T-cell (primary cell): ENCODE results near the gene AVP. TPM values are rescaled to one million over a fixed set of nuclear protein-coding genes. Genes with fewer than 3 reads are reported as not detected.
"Not testable (repeated sequence)": the region's sequence is repeated elsewhere in the genome, so short reads cannot be mapped to it uniquely, and the experiment has no call there.

Experiments
- ATAC-seq, 4 experiments: fragments of 200-7000 bp in 3 of 4; fragments of 150-1000 bp in 1 of 4; cut with Tn5 transposase; replicated peaks in 1 of 4; 1 replicate in 3 of 4; 2 replicates in 1 of 4; pipeline ENCODE4 v1.10.0; 2021; ENCODE audit warnings: moderate library complexity in 3 of 4, mild to moderate bottlenecking in 2 of 4, moderate number of reproducible peaks in 1 of 4
- CTCF ChIA-PET, 2 donors: fragments of 300-600 bp; sonication (Branson Sonifier 250); formaldehyde crosslinking; loops; one replicate each; lab custom pipeline; 2022; ENCODE audit warnings: antibody characterized with exemption in 2 of 2; lab: Charles Lee
- POLR2A ChIA-PET, 2 donors: fragments of 300-600 bp; sonication (Branson Sonifier 250); formaldehyde crosslinking; loops; one replicate each; lab custom pipeline; 2022; ENCODE audit warnings: antibody characterized with exemption in 2 of 2; lab: Charles Lee
- DNase-seq, 35 experiments: peaks; one replicate each; pipeline versions ENCODE4 v3.0.0 to v3.0.0-alpha.2; 2013 to 2023
- H3K27ac ChIP-seq: one replicate; pipeline ENCODE4 v1.5.1; 2013; ENCODE audit warnings: low read length
- H3K27me3 ChIP-seq, 2 experiments: replicated peaks in 1 of 2; 1 replicate in 1 of 2; 2 replicates in 1 of 2; pipeline versions ENCODE4 v1.6.1 to v1.7.0; 2013; ENCODE audit warnings: low read length in 1 of 2, mixed read lengths in 1 of 2; ENCODE audit not compliant: control insufficient read depth in 2 of 2, insufficient read depth in 2 of 2; ENCODE audit errors: extremely low read depth in 1 of 2
- H3K36me3 ChIP-seq, 2 donors: 1 replicate in 1 of 2; 2 replicates in 1 of 2; pipeline versions ENCODE4 v1.6.1 to v1.7.0; 2013; ENCODE audit warnings: low read length in 1 of 2; ENCODE audit not compliant: control insufficient read depth in 2 of 2, insufficient read depth in 1 of 2; ENCODE audit errors: extremely low read depth in 1 of 2
- H3K4me1 ChIP-seq, 2 experiments: 1 replicate in 1 of 2; 2 replicates in 1 of 2; pipeline versions ENCODE4 v1.6.1 to v1.7.0; 2013; ENCODE audit warnings: low read length in 2 of 2, mixed read lengths in 1 of 2; ENCODE audit not compliant: insufficient read depth in 2 of 2, control insufficient read depth in 1 of 2; ENCODE audit errors: extremely low read depth in 1 of 2
- H3K4me3 ChIP-seq, 2 donors: 1 replicate in 1 of 2; 2 replicates in 1 of 2; pipeline versions ENCODE4 v1.5.1 to v1.7.0; 2013; ENCODE audit warnings: mild to moderate bottlenecking in 2 of 2, low read length in 1 of 2, moderate library complexity in 1 of 2; ENCODE audit not compliant: control insufficient read depth in 1 of 2; ENCODE audit errors: extremely low read depth in 1 of 2
- H3K9me3 ChIP-seq: 2 replicates; pipeline ENCODE4 v1.7.0; 2013
- H3K27ac Mint-ChIP-seq, 2 donors: one replicate each; pipeline ENCODE4 v1.8.0; 2020 to 2021; ENCODE audit warnings: mild to moderate bottlenecking in 2 of 2, mixed read lengths in 2 of 2
- H3K27me3 Mint-ChIP-seq, 2 donors: one replicate each; pipeline ENCODE4 v1.8.0; 2021 to 2022; ENCODE audit warnings: mixed read lengths in 2 of 2
- H3K36me3 Mint-ChIP-seq: one replicate; pipeline ENCODE4 v1.8.0; 2021; ENCODE audit warnings: mixed read lengths
- H3K4me1 Mint-ChIP-seq, 3 donors: one replicate each; pipeline ENCODE4 v1.8.0; 2020 to 2022; ENCODE audit warnings: mixed read lengths in 3 of 3, mild to moderate bottlenecking in 1 of 3
- H3K4me3 Mint-ChIP-seq, 3 donors: one replicate each; pipeline ENCODE4 v1.8.0; 2020 to 2022; ENCODE audit warnings: mild to moderate bottlenecking in 3 of 3, mixed read lengths in 3 of 3, moderate library complexity in 3 of 3
- H3K9me3 Mint-ChIP-seq, 3 donors: one replicate each; pipeline ENCODE4 v1.8.0; 2020 to 2022; ENCODE audit warnings: mixed read lengths in 3 of 3
- WGBS: methylation state at CpG from one replicate; pipeline ENCODE4 v1.1.5; 2013; ENCODE audit warnings: missing lambda C conversion rate; ENCODE audit not compliant: insufficient coverage; 5-methylcytosine and 5-hydroxymethylcytosine counted together
- total RNA-seq, 35 experiments: library from RNA in 6 of 35; stranded (reverse) in 6 of 35; fragments of 120-200 nt in 1 of 35; gene quantifications; one replicate each; pipeline versions ENCODE4 v1.2.1 to v1.2.4 and lab custom pipeline; 2013 to 2026

AVP gene
- total RNA-seq, 5 donors from 2014 or later (not counting 1 experiment from before 2014, with no cell fraction given) = 0.44 to 1.6 (median 0.59) TPM; not detected in 2

- WGBS = 100% methylated on average over 1 of the region's 1 CpG
- H3K27me3 Mint-ChIP-seq = no peaks in the 10 kb centered on the region
- Histone ChIP-seq H3K4me3 (no peak overlapping the region), H3K27ac (no peak overlapping the region), H3K36me3 (peaks cover 0 to 10% of the 10 kb centered on the region in 2 donors), H3K27me3 (no peaks in the 10 kb centered on the region), H3K9me3 (no peaks in the 10 kb centered on the region), H3K4me1 (peaks cover 13 to 19% of the 10 kb centered on the region in 2 experiments)
- H3K4me3 Mint-ChIP-seq = no peak overlapping the region
- ChIA-PET CTCF (no interaction called here), POLR2A (interaction anchor here in 1 of 2 donors (0.7 kb wide), 1 partner anchor 48 kb away, joined by 3 read pairs; no protein-coding TSS in a partner anchor)
- H3K27ac Mint-ChIP-seq = peak overlapping the region in 1 of 2 donors; percentile 11
- peaks cover 0 to 3% (median 0%) of the 10 kb centered on the region in 3 donors for H3K9me3 Mint-ChIP-seq
- peaks cover 22% of the 10 kb centered on the region for H3K36me3 Mint-ChIP-seq
- H3K4me1 Mint-ChIP-seq = peaks cover 24 to 30% (median 26%) of the 10 kb centered on the region in 3 donors
- DNase-seq (no peak), ATAC-seq (no peak)
Observed at GRCh38 chr20:3126527-3126859, 42.0 kb upstream of the AVP start.

- Mint-ChIP-seq H3K4me1 (peaks cover 29 to 35% (median 32%) of the 10 kb centered on the region in 3 donors), H3K27ac (peak overlapping the region in 1 of 2 donors; percentile 16), H3K36me3 (peaks cover 26% of the 10 kb centered on the region)
- not testable (repeated sequence) for H3K27me3 Mint-ChIP-seq, H3K4me3 ChIP-seq, H3K27me3 ChIP-seq, H3K4me3 Mint-ChIP-seq, DNase-seq, H3K27ac ChIP-seq, H3K9me3 Mint-ChIP-seq, ATAC-seq, H3K9me3 ChIP-seq
- Histone ChIP-seq H3K36me3 (peaks cover 0 to 10% of the 10 kb centered on the region in 2 donors), H3K4me1 (peaks cover 18 to 25% of the 10 kb centered on the region in 2 experiments)
- 97% methylated on average over 11 of the region's 25 CpGs for WGBS
- ChIA-PET CTCF (interaction anchor here in 1 of 2 donors (0.6 kb wide), 1 partner anchor 9 kb away, joined by 3 read pairs; no protein-coding TSS in a partner anchor), POLR2A (interaction anchor here in 1 of 2 donors (0.7 kb wide), 1 partner anchor 49 kb away, joined by 3 read pairs; no protein-coding TSS in a partner anchor)
Observed at GRCh38 chr20:3125776-3126526, 41.4 kb upstream of the AVP start.

DNA sequence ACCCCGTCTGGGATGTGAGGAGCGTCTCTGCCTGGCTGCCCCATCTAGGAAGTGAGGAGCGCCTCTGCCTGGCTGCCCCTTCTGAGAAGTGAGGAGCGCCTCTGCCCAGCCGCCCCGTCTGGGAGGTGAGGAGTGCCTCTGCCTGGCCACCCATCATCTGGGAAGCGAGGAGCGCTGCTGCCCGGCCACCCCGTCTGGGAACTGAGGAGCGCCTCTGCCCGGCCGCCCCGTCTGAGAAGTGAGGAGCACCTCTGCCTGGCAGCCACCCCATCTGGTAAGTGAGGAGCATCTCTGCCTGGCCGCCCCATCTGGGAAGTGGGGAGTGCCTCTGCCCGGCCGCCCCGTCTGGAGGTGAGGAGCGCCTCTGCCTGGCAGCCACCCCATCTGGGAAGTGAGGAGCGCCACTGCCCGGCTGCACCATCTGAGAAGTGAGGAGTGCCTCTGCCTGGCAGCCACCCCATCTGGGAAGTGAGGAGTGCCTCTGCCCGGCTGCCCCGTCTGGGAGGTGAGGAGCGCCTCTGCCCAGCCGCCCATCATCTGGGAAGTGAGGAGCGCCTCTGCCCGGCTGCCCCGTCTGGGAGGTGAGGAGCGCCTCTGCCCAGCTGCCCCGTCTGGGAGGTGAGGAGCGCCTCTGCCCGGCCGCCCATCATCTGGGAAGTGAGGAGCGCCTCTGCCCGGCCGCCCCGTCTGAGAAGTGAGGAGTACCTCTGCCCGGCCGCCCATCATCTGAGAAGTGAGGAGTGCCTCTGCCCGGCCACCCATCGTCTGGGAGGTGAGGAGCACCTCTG is 40.4 kb upstream of the AVP start:
- H3K4me3 Mint-ChIP-seq, H3K27ac ChIP-seq, ATAC-seq, H3K9me3 ChIP-seq, H3K9me3 Mint-ChIP-seq, H3K27me3 Mint-ChIP-seq, DNase-seq, H3K4me3 ChIP-seq, H3K27me3 ChIP-seq, POLR2A ChIA-PET, H3K27ac Mint-ChIP-seq: not testable (repeated sequence)
- Histone ChIP-seq H3K4me1 (peaks cover 22 to 32% of the 10 kb centered on the region in 2 experiments), H3K36me3 (peaks cover 0 to 10% of the 10 kb centered on the region in 2 donors)
- WGBS = 96% methylated on average over 28 of the region's 41 CpGs
- CTCF ChIA-PET = interaction anchor here in 1 of 2 donors (0.6 kb wide), 1 partner anchor 8 kb away, joined by 3 read pairs; no protein-coding TSS in a partner anchor
- Mint-ChIP-seq H3K4me1 (peaks cover 35 to 41% (median 38%) of the 10 kb centered on the region in 3 donors), H3K36me3 (peaks cover 29% of the 10 kb centered on the region)

DNA sequence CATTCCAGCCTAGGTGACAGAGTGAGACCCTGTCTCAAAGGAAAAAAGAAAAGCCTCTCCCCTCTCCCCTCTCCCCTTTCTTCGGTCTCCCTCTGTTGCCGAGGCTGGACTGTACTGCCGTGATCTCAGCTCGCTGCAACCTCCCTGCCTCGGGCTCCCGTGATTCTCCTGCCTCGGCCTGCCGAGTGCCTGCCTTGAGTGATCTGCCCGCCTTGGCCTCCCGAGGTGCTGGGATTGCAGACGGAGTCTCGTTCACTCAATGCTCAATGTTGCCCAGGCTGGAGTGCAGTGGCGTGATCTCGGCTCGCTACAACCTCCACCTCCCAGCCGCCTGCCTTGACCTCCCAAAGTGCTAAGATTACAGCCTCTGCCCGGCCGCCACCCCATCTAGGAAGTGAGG is 39.6 kb upstream of the AVP start:
- peaks cover 35 to 47% (median 43%) of the 10 kb centered on the region in 3 donors for H3K4me1 Mint-ChIP-seq
- H3K27me3 ChIP-seq, H3K4me3 Mint-ChIP-seq, H3K27ac ChIP-seq, H3K9me3 ChIP-seq, CTCF ChIA-PET, ATAC-seq, H3K27me3 Mint-ChIP-seq, H3K9me3 Mint-ChIP-seq, DNase-seq, H3K4me3 ChIP-seq: not testable (repeated sequence)
- Histone ChIP-seq H3K4me1 (peaks cover 22 to 37% of the 10 kb centered on the region in 2 experiments), H3K36me3 (peaks cover 0 to 15% of the 10 kb centered on the region in 2 donors)
- WGBS = 100% methylated on average over 2 of the region's 18 CpGs
- POLR2A ChIA-PET = interaction anchor here in 1 of 2 donors (0.6 kb wide), 1 partner anchor 32 kb away, joined by 3 read pairs; no protein-coding TSS in a partner anchor
- H3K36me3 Mint-ChIP-seq = peaks cover 30% of the 10 kb centered on the region
- peak overlapping the region; percentile 81 to 99 for H3K27ac Mint-ChIP-seq

DNA sequence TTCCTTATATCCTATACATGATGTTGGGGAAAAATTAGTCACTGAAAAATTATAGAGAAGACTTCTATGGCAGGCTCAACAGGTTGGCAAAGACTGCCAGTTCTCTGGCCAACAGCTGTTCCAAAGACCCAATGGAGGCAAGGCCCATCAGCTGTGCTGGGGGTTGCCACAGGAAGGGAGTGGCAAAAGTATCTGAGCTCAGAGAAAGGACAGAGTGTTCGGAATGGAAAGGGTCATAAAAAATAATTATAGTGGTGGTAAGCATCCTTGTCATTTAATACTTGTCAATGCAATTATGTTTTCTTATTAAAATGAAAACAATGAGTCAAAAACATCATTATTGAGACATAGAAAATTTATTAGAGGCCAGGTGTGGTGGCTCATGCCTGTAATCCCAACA is 39.0 kb upstream of the AVP start:
- POLR2A ChIA-PET = interaction anchor here in 1 of 2 donors (0.6 kb wide), 1 partner anchor 32 kb away, joined by 3 read pairs; no protein-coding TSS in a partner anchor
- Mint-ChIP-seq H3K4me1 (peaks cover 35 to 49% (median 45%) of the 10 kb centered on the region in 3 donors), H3K36me3 (peaks cover 32% of the 10 kb centered on the region), H3K9me3 (peaks cover 0 to 3% (median 0%) of the 10 kb centered on the region in 3 donors), H3K27me3 (no peaks in the 10 kb centered on the region), H3K27ac (peak overlapping the region; percentile 99), H3K4me3 (peak overlapping the region in 1 of 3 donors; percentile 76)
- WGBS = no CpG with 5 or more reads among the region's 1 CpG
- peak overlapping the region; percentile 80 for H3K27ac ChIP-seq
- no peak overlapping the region for H3K4me3 ChIP-seq
- H3K9me3 ChIP-seq = no peaks in the 10 kb centered on the region
- CTCF ChIA-PET = no interaction called here
- peaks cover 0 to 16% of the 10 kb centered on the region in 2 donors for H3K36me3 ChIP-seq
- no peaks in the 10 kb centered on the region for H3K27me3 ChIP-seq
- H3K4me1 ChIP-seq = peaks cover 22 to 37% of the 10 kb centered on the region in 2 experiments
- ATAC-seq (no peak), DNase-seq (no peak)
